H1 (cell line): Measurements from ENCODE around the gene DYNC1LI1. TPM values are rescaled to one million over a fixed set of nuclear protein-coding genes. Genes with fewer than 3 reads are reported as not detected.

ENCODE experiments used
- CTCF ChIA-PET: fragments of 300-600 bp; sonication (Branson Sonifier 250); formaldehyde crosslinking; loops from one replicate; lab custom pipeline; 2021; ENCODE audit not compliant: partially characterized antibody; lab: Charles Lee
- POLR2A ChIA-PET: fragments of 300-600 bp; sonication (Branson Sonifier 250); formaldehyde crosslinking; loops from one replicate; lab custom pipeline; 2021; ENCODE audit warnings: inconsistent platforms; ENCODE audit not compliant: partially characterized antibody; lab: Charles Lee
- DNase-seq, 2 experiments: peaks; one replicate each; pipeline versions ENCODE4 v3.0.0 to v3.0.0-alpha.2; 2010 to 2022; ENCODE audit warnings: low spot score in 2 of 2, low read depth in 1 of 2, mixed read lengths in 1 of 2
- FAIRE-seq: peaks from 2 replicates; lab custom pipeline; 2011; peaks lifted over from hg19 to GRCh38; lab: Jason Lieb, UNC
- H2AFZ ChIP-seq: 2 replicates; pipeline ENCODE4 v1.8.1; 2012; ENCODE audit warnings: low read length, inconsistent platforms
- H2AK5ac ChIP-seq: 2 replicates; pipeline ENCODE4 v1.6.1; 2013; ENCODE audit warnings: low read depth, low read length
- H2BK120ac ChIP-seq: replicated peaks from 2 replicates; pipeline ENCODE3; 2013; ENCODE audit warnings: low read depth, low read length, inconsistent platforms
- H2BK12ac ChIP-seq: 2 replicates; pipeline ENCODE4 v1.6.1; 2013; ENCODE audit warnings: low read depth, low read length
- H2BK15ac ChIP-seq: 2 replicates; pipeline ENCODE4 v1.6.1; 2013; ENCODE audit warnings: low read length
- H2BK20ac ChIP-seq: 2 replicates; pipeline ENCODE4 v1.6.1; 2013; ENCODE audit warnings: low read length
- H2BK5ac ChIP-seq: 2 replicates; pipeline ENCODE4 v1.6.1; 2013; ENCODE audit warnings: low read depth, low read length
- H3K14ac ChIP-seq: 2 replicates; pipeline ENCODE4 v1.6.1; 2013; ENCODE audit warnings: inconsistent platforms; ENCODE audit not compliant: insufficient read length
- H3K18ac ChIP-seq: 2 replicates; pipeline ENCODE4 v1.6.1; 2013; ENCODE audit warnings: low read length; ENCODE audit errors: extremely low read depth
- H3K23ac ChIP-seq: 2 replicates; pipeline ENCODE4 v1.6.1; 2013; ENCODE audit warnings: inconsistent platforms; ENCODE audit not compliant: insufficient read length
- H3K23me2 ChIP-seq: 2 replicates; pipeline ENCODE4 v1.6.1; 2013; ENCODE audit warnings: low read depth, low read length
- H3K27ac ChIP-seq: 2 replicates; pipeline ENCODE4 v1.6.1; 2011; ENCODE audit warnings: low read depth, low read length, inconsistent platforms
- H3K27me3 ChIP-seq, 4 experiments: replicated peaks in 1 of 4; 1 replicate in 1 of 4; 2 replicates in 3 of 4; pipeline versions ENCODE4 v1.6.1 to v1.8.1; 2011 to 2013; ENCODE audit warnings: low read length in 3 of 4, mild to moderate bottlenecking in 3 of 4, inconsistent platforms in 2 of 4, mixed read lengths in 2 of 4, moderate library complexity in 1 of 4; ENCODE audit not compliant: control insufficient read depth in 3 of 4, insufficient read depth in 3 of 4; ENCODE audit errors: extremely low read depth in 1 of 4
- H3K36me3 ChIP-seq, 4 experiments: 2 replicates each; pipeline versions ENCODE4 v1.6.1 to v1.8.1; 2011 to 2013; ENCODE audit warnings: mild to moderate bottlenecking in 4 of 4, low read length in 3 of 4, moderate library complexity in 2 of 4, control low read depth in 1 of 4, inconsistent platforms in 1 of 4; ENCODE audit not compliant: insufficient read depth in 4 of 4, control insufficient read depth in 2 of 4
- H3K4ac ChIP-seq: replicated peaks from 2 replicates; pipeline ENCODE3; 2013; ENCODE audit warnings: low read length, low read depth, mixed read lengths, inconsistent platforms; ENCODE audit not compliant: insufficient read length
- H3K4me1 ChIP-seq, 4 experiments: replicated peaks in 1 of 4; 1 replicate in 1 of 4; 2 replicates in 3 of 4; pipeline versions ENCODE4 v1.6.1 to v1.8.1; 2011 to 2013; ENCODE audit warnings: low read length in 3 of 4, inconsistent platforms in 2 of 4, mixed read lengths in 1 of 4; ENCODE audit not compliant: insufficient read depth in 4 of 4, control insufficient read depth in 3 of 4
- H3K4me2 ChIP-seq, 2 experiments: 2 replicates each; pipeline versions ENCODE4 v1.6.1 to v1.8.1; 2011 to 2013; ENCODE audit warnings: low read depth in 2 of 2, low read length in 2 of 2, control low read depth in 1 of 2, inconsistent platforms in 1 of 2, mild to moderate bottlenecking in 1 of 2; ENCODE audit not compliant: insufficient read depth in 1 of 2
- H3K4me3 ChIP-seq, 4 experiments: fragments of 200-600, 300-600 bp in 1 of 4; sonication (generic), shearing (Covaris generic), sonication (Bioruptor Twin) in 1 of 4; 2 replicates each; pipeline versions ENCODE4 v1.5.1 to v1.8.1; 2011 to 2016; ENCODE audit warnings: low read length in 4 of 4, low read depth in 3 of 4, control low read depth in 2 of 4, inconsistent platforms in 2 of 4, mild to moderate bottlenecking in 2 of 4, mixed read lengths in 1 of 4, moderate library complexity in 1 of 4; ENCODE audit not compliant: insufficient read depth in 2 of 4; ENCODE audit errors: extremely low read depth in 1 of 4
- H3K56ac ChIP-seq: replicated peaks from 2 replicates; pipeline ENCODE3; 2013; ENCODE audit warnings: low read depth, mild to moderate bottlenecking, mixed read lengths, low read length, inconsistent platforms; ENCODE audit not compliant: insufficient read length
- H3K79me1 ChIP-seq: 2 replicates; pipeline ENCODE4 v1.6.1; 2013; ENCODE audit warnings: low read depth, low read length, control low read depth
- H3K79me2 ChIP-seq, 2 experiments: 2 replicates each; pipeline versions ENCODE4 v1.6.1 to v1.8.1; 2012 to 2013; ENCODE audit warnings: low read length in 2 of 2, mild to moderate bottlenecking in 2 of 2, inconsistent platforms in 1 of 2; ENCODE audit not compliant: insufficient read depth in 2 of 2, control insufficient read depth in 1 of 2
- H3K9ac ChIP-seq, 4 experiments: replicated peaks in 1 of 4; 1 replicate in 1 of 4; 2 replicates in 3 of 4; pipeline versions ENCODE4 v1.6.1 to v1.8.1; 2011 to 2013; ENCODE audit warnings: low read depth in 3 of 4, low read length in 3 of 4, control low read depth in 2 of 4, mild to moderate bottlenecking in 2 of 4, moderate library complexity in 2 of 4, inconsistent platforms in 1 of 4; ENCODE audit errors: extremely low read depth in 1 of 4
- H3K9me3 ChIP-seq, 2 experiments: 2 replicates each; pipeline versions ENCODE4 v1.6.1 to v1.8.1; 2012 to 2013; ENCODE audit warnings: mild to moderate bottlenecking in 2 of 2, moderate library complexity in 2 of 2, control low read depth in 1 of 2, inconsistent platforms in 1 of 2, low read depth in 1 of 2, low read length in 1 of 2, mixed read lengths in 1 of 2; ENCODE audit not compliant: insufficient read depth in 2 of 2
- H4K20me1 ChIP-seq, 2 experiments: replicated peaks in 1 of 2; 2 replicates each; pipeline versions ENCODE3 to v1.8.1; 2011 to 2013; ENCODE audit warnings: inconsistent platforms in 2 of 2, low read length in 2 of 2, mild to moderate bottlenecking in 1 of 2; ENCODE audit not compliant: insufficient read depth in 2 of 2, control insufficient read depth in 1 of 2
- H4K5ac ChIP-seq: 2 replicates; pipeline ENCODE4 v1.6.1; 2013; ENCODE audit warnings: low read length, low read depth, mixed read lengths, inconsistent platforms; ENCODE audit not compliant: insufficient read length
- H4K8ac ChIP-seq: 2 replicates; pipeline ENCODE4 v1.8.0; 2013; ENCODE audit warnings: mild to moderate bottlenecking, moderate library complexity, low read length, inconsistent platforms; ENCODE audit not compliant: insufficient read depth; ENCODE audit errors: extremely low read depth
- H4K91ac ChIP-seq: replicated peaks from 2 replicates; pipeline ENCODE3; 2013; ENCODE audit warnings: low read length, mixed read lengths, inconsistent platforms; ENCODE audit not compliant: insufficient read length
- BACH1 ChIP-seq: IDR thresholded peaks from 2 replicates; pipeline ENCODE4 v1.6.1; 2012; ENCODE audit warnings: low read length, improper control_type of control experiment
- CEBPB ChIP-seq: IDR thresholded peaks from 2 replicates; pipeline ENCODE4 v1.6.1; 2012; ENCODE audit warnings: low read depth, low read length
- EZH2 ChIP-seq: fragments of 200-600 bp; sonication (generic); IDR thresholded peaks from 2 replicates; pipeline ENCODE4 v1.7.1; 2012; ENCODE audit warnings: low read depth, mild to moderate bottlenecking, moderate library complexity, low read length, inconsistent platforms; ENCODE audit not compliant: severe bottlenecking
- GTF2F1 ChIP-seq: IDR thresholded peaks from 2 replicates; pipeline ENCODE4 v1.6.1; 2012; ENCODE audit warnings: low read depth, low read length, improper control_type of control experiment, borderline replicate concordance
- HDAC6 ChIP-seq: IDR thresholded peaks from one replicate; pipeline ENCODE4 v1.7.1; 2012; ENCODE audit warnings: low read depth, mild to moderate bottlenecking, inconsistent platforms, low read length, moderate library complexity
- KDM4A ChIP-seq: IDR thresholded peaks from one replicate; pipeline ENCODE4 v1.7.1; 2012; ENCODE audit warnings: low read depth, mild to moderate bottlenecking, moderate library complexity, low read length, inconsistent platforms; ENCODE audit not compliant: severe bottlenecking
- POLR2AphosphoS5 ChIP-seq: IDR thresholded peaks from 2 replicates; pipeline ENCODE4 v1.6.1; 2011; ENCODE audit warnings: low read depth, low read length
- RBBP5 ChIP-seq: IDR thresholded peaks from 2 replicates; pipeline ENCODE4 v1.7.1; 2012; ENCODE audit warnings: low read depth, mild to moderate bottlenecking, inconsistent platforms, low read length, moderate library complexity, borderline replicate concordance
- SP2 ChIP-seq: IDR thresholded peaks from 2 replicates; pipeline ENCODE4 v1.6.1; 2012; ENCODE audit warnings: mild to moderate bottlenecking, low read length, inconsistent platforms
- TEAD4 ChIP-seq: IDR thresholded peaks from 2 replicates; pipeline ENCODE4 v1.6.1; 2012; ENCODE audit warnings: low read depth, low read length, inconsistent platforms, mixed read lengths
- WGBS, 2 experiments: shearing (Covaris generic) in 1 of 2; methylation state at CpG; one replicate each; pipeline versions ENCODE4 v1.1.6 to v1.1.7; 2013 to 2015; ENCODE audit warnings: low lambda C conversion rate in 2 of 2, mixed read lengths in 2 of 2, inconsistent platforms in 1 of 2, low coverage in 1 of 2, missing lambda C conversion rate in 1 of 2; ENCODE audit not compliant: insufficient replicate concordance in 2 of 2, insufficient coverage in 1 of 2, insufficient read length in 1 of 2; ENCODE audit errors: extremely low coverage in 1 of 2, missing lambda C conversion rate in 1 of 2; 5-methylcytosine and 5-hydroxymethylcytosine counted together
- polyA plus RNA-seq, 7 experiments: library from polyadenylated mRNA; depleted of rRNA in 3 of 7; stranded (reverse) in 5 of 7; unstranded in 2 of 7; fragments of >200 nt in 5 of 7; fragments of 200-250 nt in 2 of 7; gene quantifications; 1 replicate in 5 of 7; 2 replicates in 1 of 7; 4 replicates in 1 of 7; pipeline versions ENCODE4 v1.2.1 to v1.2.3, GENCODE V29; 2011 to 2013; ENCODE audit warnings: missing spikeins in 2 of 7, mixed read lengths in 2 of 7
- total RNA-seq: library from RNA; stranded (reverse); fragmentation: NEBNext Ultra II Directional; extraction: Animal tissue kit (Norgen Biotek cat#: 25700); gene quantifications from 2 replicates; pipeline ENCODE4 v1.2.1, GENCODE V29; 2021
- TF ChIP-seq, protein P1 (sequence below), 3 experiments: IDR thresholded peaks; 1 replicate in 2 of 3; 2 replicates in 1 of 3; pipeline versions ENCODE4 v1.5.1 to v1.6.1; 2011; ENCODE audit warnings: low read length in 3 of 3, mild to moderate bottlenecking in 3 of 3, inconsistent platforms in 2 of 3, low read depth in 1 of 3, moderate library complexity in 1 of 3; ENCODE audit not compliant: insufficient read depth in 1 of 3; ENCODE audit errors: control extremely low read depth in 1 of 3
- TF ChIP-seq, protein P2 (sequence below): IDR thresholded peaks from 2 replicates; pipeline ENCODE4 v1.6.1; 2012; ENCODE audit warnings: inconsistent platforms

The DYNC1LI1 gene
- total and polyA plus RNA-seq, 2 of the 8 experiments (the other 6 are each of a cell fraction or from before 2014, with no cell fraction given) = 13.6 to 45.1 TPM

DNA sequence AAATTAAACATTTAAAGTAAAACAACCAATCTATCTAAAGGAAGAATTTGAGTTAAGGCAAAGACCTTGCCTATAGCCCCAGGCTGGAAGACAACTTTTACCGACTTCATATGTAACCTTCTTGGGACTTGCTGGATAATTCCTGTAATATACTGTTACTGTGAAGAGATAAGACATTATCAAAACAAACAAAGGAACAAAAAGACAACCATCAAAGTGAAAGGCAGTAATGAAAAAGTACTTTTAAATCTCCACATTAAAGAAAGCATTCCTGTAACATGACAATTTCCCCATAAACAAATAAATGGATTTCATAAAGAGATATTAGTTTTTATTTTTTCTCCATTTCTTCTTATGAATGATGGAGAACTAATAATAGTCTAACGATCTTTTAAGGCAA is 70.4 kb downstream of the DYNC1LI1 start:
- no peak overlapping the region for H3K27ac ChIP-seq
- TF ChIP-seq POLR2AphosphoS5 = no peak
- TF ChIP-seq, protein P1, sequence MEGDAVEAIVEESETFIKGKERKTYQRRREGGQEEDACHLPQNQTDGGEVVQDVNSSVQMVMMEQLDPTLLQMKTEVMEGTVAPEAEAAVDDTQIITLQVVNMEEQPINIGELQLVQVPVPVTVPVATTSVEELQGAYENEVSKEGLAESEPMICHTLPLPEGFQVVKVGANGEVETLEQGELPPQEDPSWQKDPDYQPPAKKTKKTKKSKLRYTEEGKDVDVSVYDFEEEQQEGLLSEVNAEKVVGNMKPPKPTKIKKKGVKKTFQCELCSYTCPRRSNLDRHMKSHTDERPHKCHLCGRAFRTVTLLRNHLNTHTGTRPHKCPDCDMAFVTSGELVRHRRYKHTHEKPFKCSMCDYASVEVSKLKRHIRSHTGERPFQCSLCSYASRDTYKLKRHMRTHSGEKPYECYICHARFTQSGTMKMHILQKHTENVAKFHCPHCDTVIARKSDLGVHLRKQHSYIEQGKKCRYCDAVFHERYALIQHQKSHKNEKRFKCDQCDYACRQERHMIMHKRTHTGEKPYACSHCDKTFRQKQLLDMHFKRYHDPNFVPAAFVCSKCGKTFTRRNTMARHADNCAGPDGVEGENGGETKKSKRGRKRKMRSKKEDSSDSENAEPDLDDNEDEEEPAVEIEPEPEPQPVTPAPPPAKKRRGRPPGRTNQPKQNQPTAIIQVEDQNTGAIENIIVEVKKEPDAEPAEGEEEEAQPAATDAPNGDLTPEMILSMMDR (IDR thresholded peaks at IDR 0.05; ENCODE audit: control extremely low read depth in 1 of 3, insufficient read depth in 1 of 3, low read depth in 1 of 3, low read length in 3 of 3) = no peak
- TF ChIP-seq, protein P2, sequence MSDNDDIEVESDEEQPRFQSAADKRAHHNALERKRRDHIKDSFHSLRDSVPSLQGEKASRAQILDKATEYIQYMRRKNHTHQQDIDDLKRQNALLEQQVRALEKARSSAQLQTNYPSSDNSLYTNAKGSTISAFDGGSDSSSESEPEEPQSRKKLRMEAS = no peak
- no peak for TF ChIP-seq EZH2
- no peak for TF ChIP-seq BACH1
- no peak for TF ChIP-seq CEBPB
- TF ChIP-seq HDAC6 = no peak
- no peak for TF ChIP-seq KDM4A
- TF ChIP-seq GTF2F1 = no peak
- no peak for TF ChIP-seq RBBP5
- TF ChIP-seq TEAD4 = no peak
- no peak for TF ChIP-seq SP2

More for the DNA sequence above, 70.4 kb downstream of the DYNC1LI1 start:
- WGBS, 2 experiments = 84% methylated on average over 2 of the region's 2 CpGs; no CpG with 5 or more reads in 1 of the 2 experiments
- H2BK12ac ChIP-seq = no peak overlapping the region
- no peaks in the 10 kb centered on the region for H3K9me3 ChIP-seq
- CTCF ChIA-PET = interaction anchor here (0.6 to 1.9 kb wide), 3 partner anchors 32 to 218 kb away, joined by 3 to 6 read pairs (median 3); no protein-coding TSS in a partner anchor
- H3K79me2 ChIP-seq = peaks cover 0 to 53% of the 10 kb centered on the region in 2 experiments; a peak in 2 of 4 replicates
- no peaks in the 10 kb centered on the region for H3K79me1 ChIP-seq
- no peak overlapping the region for H2BK120ac ChIP-seq
- POLR2A ChIA-PET = no interaction called here
- FAIRE-seq (no peak), DNase-seq (no peak)
- no peak overlapping the region for H3K56ac ChIP-seq
- H3K36me3 ChIP-seq = peaks cover 0 to 4% (median 0%) of the 10 kb centered on the region in 4 experiments; a peak in 1 of 8 replicates
- H2AK5ac ChIP-seq = no peak overlapping the region
- H4K5ac ChIP-seq = no peak overlapping the region
- H3K18ac ChIP-seq = no peak overlapping the region
- H3K23me2 ChIP-seq = no peaks in the 10 kb centered on the region
- no peaks in the 10 kb centered on the region for H3K27me3 ChIP-seq
- no peak overlapping the region for H2BK20ac ChIP-seq
- H2BK15ac ChIP-seq = no peak overlapping the region
- H4K8ac ChIP-seq = no peak overlapping the region
- H4K20me1 ChIP-seq = peaks cover 0 to 2% of the 10 kb centered on the region in 2 experiments
- no peak overlapping the region for H3K4me3 ChIP-seq
- no peak overlapping the region for H2BK5ac ChIP-seq
- no peak overlapping the region for H3K9ac ChIP-seq
- no peak overlapping the region for H3K14ac ChIP-seq
- peaks cover 0 to 7% (median 3%) of the 10 kb centered on the region in 4 experiments; a peak in 5 of 7 replicates for H3K4me1 ChIP-seq
- no peak overlapping the region for H3K23ac ChIP-seq
- no peak overlapping the region for H3K4me2 ChIP-seq
- no peak overlapping the region for H2AFZ ChIP-seq
- no peak overlapping the region for H3K4ac ChIP-seq
- no peak overlapping the region for H4K91ac ChIP-seq
